Measurements from ENCODE around the gene CKLF.
"Not testable (repeated sequence)": the region's sequence is repeated elsewhere in the genome, so short reads cannot be mapped to it uniquely, and the experiment has no call there.

CKLF gene

DNA sequence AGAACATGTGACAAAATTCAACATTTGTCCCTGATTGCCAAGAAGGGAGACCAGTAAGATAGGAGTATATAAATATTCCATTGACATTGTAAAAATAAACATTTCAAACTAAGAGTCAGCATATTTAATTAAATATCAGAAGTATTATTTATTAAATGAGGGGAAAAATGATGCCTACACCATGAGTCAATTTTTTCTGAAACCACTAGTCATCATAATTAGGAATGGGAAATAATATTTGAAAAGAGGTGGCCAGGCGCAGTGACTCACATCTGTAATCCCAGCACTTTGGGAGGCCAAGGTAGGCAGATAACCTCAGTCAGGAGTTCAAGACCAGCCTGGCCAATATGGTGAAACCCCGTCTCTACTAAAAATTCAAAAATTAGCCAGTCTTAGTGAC lies 16.0 kb downstream of the CKLF start:
- no peak for DNase-seq (ENCODE audit: low spot score)

DNA sequence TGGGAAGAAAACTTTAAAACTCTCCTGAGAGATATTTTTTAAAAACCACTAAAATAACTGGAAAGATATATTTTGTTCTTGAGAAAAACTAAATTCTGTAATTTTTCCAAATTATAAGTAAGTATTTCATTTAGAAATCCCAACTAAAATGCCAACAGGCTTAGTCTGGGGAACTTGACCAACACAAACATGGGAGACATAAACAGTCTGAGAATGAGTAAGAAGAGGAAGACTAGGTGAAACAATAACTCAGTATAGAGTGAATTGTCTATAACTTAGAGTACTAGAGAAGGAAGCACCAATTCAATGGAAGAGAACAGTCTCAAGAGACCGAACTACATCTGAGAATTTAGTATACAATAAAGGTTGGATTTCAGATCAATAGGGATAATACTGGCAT lies 16.8 kb downstream of the CKLF start:
- no peak for DNase-seq (ENCODE audit: low spot score)

DNA sequence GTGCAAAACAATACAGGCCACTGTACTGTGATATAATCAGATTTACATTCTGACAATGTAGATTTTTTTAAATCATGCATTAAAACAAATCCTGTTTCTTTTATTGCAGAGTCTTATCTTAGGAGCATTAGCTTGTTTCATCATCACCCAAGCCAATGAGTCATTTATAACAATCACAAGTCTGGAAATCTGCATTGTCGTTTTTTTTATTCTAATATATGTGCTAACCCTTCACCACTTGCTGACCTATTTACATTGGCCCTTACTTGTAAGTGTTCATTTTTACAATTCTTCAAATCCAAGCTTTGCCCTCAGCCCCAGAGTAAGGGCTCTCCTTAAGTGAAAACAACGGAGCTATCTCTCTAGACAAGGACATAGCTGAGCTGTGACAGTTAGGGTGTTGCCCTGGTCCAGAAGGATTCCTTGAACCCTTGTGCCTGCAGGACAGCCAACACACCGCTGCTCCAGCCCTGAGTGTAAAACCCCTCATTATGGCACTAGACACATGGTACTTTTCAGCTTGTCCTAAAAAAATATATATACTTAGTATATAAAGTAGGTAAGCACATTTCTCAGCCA lies 17.5 kb downstream of the CKLF start:
- DNase-seq (ENCODE audit: low spot score), result peak; percentile 36

DNA sequence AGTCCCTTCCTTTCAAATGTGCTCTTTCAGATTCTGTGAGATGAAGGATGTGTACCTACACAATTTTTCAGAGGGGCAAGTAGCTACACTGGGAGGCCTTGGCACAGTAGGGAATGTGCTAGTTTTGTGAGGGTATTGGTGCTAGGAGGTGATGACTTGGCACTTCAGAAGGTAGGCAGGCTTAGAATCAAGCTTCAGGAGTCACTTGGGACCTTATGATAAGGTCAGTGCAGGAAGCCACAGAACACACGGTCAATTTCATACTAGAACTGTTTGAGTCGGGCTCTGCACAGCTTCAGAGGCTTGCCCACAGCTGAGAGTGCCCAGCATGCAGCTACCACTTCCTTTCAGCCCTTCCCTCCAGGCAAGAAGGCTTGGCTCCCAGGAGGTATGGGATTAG lies 20.0 kb downstream of the CKLF start:
- DNase-seq (ENCODE audit: low spot score), result no peak

DNA sequence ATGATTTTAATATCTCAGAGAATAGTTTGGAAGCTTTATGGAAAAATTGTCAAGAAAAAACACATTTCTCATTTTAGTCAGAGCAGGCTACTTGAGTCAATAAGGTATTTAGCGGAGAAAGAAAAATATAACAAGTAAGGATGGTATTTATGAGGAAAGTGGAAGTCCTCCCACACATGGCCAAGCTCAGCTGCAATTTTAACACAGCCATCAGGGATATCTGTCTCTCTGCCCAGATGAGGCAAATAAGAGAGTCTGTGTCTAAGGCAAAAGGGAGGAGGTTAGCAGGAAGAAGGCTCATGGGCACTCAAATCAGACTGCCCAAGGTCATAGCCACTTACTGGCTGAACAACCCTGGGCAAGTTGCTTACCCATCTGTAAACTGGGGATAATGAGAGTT lies 21.7 kb downstream of the CKLF start:
- no peak for DNase-seq (ENCODE audit: low spot score)

DNA sequence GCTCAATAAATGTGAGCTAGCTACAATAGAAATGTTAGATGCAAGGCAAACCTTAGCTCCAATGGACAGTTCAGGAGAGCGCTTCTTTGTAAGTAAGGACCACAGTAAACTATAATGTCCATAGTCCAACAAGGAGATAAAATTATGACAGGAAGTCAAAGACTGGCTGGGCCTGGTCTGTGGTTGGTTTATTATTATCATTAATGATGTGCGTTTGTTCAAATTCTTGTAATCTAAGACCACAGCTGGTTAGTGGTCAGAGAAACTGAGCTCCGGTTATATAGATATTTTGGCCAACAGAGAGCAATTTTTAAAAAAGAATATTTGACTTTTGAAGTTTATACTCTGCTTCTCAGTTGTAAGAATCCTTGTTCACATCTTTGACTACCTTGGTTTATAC lies 22.2 kb downstream of the CKLF start:
- DNase-seq (ENCODE audit: low spot score), result no peak

DNA sequence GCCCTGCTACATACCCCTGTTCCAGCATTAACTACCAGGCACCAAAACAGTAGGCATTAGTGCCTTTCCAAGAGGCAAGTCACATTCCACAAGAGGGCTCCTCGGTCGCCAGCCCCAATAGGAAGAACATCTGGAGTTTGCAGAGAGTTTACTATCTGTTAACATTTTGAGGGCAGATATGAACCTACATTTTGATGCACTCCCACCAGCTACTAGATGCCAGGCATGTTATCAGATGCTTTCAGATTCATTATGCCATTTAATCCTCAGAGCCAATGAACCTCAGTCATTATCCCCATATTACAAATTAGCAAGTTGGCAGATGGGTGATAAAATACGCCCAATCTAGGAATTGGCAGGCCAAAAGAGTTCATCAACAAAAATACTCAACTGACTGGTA lies 22.7 kb downstream of the CKLF start:
- DNase-seq (ENCODE audit: low spot score), result no peak

DNA sequence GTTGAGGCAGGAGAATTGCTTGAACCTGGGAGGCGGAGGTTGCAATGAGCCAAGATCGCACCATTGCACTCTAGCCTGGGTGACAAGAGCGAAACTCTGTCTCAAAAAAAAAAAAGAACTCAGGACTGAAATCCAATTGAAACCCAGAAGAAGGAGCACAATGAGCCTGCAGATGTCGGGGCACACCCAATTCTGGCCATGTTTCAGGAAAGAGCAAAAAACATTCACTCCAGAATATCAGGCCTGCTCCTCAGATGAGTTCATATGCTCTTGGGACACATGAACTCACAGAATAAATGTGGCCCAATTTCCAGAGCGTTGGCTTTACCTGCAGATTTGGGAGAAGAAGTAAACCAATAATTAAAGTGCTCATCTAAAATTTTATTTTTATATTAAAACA lies 23.9 kb downstream of the CKLF start:
- DNase-seq (ENCODE audit: low spot score), result no peak

DNA sequence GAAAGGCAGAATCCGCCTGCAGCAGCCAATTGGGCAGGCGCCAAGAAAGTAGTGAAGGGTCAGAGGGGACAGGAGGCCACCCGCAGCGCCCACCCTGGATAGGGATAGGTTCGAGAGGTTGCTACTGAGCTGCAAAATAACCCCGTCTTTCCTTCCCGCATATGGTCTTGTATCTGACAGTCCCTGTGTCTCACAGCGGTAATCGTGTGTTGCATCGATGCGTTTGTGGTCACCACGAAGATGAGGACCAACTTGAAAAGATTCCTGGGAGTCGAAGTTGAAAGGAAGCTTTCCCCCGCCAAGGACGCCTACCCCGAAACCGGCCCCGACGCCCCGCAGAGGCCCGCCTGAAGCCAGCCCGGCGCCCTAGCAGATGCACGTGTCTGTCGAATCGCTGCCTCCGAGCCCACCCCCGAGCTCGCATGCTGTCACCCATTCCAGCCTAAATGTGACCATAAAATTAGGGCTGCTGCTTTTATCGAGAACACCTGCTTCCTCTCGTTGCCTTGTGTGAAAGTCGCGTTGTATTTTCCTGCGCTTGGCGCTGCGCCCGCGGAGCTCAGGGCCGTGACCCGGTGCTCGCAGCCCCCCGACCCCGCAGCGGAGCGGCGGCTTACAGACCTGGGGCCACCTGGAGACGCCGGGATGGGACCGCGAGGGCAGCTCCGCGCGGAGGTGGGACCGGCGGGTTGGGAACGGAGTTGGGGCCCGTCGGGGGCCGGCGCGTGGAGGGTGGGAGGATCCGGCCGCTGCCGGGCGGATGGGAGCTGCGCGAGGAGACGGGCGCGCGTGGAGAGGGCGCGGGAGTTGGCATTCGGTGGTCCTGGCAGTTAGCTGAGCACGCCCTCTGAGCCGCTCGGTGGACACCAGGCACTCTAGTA lies 26.5 kb downstream of the CKLF start, which contains the start of gene CMTM2:
Gene CMTM2, plus strand, starts transcription at position 813 of the 881 bp plus-strand sequence. CDS start 145 bp downstream, outside the sequence.
- no peak for DNase-seq (ENCODE audit: low spot score)

DNA sequence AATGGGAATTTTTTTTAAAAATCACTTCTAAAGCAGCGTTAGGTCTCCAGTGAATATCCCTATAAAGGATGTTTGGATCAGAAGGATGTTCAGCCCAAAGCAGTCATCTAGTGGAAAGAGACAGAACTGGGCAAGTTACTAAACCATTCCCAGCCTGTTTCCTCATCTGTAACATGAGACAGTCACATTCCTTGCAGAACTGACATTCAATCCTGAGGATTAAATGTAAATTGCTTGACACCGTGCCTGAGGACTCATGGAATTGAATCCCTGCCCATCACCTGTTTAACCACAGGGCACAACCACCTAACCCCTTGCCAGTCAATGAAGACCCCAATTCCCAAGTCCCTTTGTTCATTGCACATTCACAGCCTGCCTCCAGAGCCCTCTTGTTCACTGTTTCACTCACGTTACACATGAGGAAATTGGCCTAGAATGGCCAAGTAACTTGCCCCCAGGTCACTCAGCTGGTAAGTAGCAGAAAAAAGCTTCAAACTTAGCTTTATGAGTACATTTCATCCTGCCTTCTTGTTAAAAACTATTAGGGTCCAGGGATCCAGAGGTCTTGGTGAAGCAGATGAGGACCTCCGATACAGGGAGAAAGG lies 28.3 kb downstream of the CKLF start:
- DNase-seq (ENCODE audit: low spot score), result no peak

DNA sequence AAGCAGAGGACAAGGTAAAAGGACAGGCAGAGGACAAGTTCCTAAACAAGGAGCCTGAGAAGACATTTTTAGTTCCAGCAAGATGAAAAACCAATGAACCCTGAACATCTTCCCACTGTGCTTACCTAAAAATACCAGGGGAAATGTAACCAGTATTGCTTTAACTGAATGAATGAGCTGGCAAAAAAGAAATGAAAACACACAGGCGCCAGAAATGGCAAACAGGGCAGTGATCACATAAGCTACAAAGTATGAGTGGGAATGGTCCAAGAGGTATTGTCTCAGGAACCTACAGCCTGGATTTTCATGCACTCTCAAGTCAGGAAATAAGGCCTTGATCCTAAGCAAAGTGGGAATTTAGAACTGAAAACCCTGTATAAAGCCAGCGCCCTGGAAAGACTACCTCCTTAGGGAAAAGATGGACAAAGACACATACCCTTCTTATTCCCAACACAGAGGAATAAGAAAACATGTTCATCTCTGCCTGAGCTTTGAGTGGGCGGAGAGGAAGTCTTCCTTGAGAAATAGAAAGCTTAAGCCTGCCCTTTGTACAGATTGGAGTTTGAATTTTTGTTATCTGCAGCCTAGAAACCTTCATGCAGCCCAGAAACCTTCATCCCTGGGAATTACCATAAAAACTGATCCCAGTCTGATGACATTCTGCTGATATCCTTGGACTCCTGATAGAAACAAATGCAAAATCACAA lies 29.0 kb downstream of the CKLF start:
- DNase-seq (ENCODE audit: low spot score), result no peak

DNA sequence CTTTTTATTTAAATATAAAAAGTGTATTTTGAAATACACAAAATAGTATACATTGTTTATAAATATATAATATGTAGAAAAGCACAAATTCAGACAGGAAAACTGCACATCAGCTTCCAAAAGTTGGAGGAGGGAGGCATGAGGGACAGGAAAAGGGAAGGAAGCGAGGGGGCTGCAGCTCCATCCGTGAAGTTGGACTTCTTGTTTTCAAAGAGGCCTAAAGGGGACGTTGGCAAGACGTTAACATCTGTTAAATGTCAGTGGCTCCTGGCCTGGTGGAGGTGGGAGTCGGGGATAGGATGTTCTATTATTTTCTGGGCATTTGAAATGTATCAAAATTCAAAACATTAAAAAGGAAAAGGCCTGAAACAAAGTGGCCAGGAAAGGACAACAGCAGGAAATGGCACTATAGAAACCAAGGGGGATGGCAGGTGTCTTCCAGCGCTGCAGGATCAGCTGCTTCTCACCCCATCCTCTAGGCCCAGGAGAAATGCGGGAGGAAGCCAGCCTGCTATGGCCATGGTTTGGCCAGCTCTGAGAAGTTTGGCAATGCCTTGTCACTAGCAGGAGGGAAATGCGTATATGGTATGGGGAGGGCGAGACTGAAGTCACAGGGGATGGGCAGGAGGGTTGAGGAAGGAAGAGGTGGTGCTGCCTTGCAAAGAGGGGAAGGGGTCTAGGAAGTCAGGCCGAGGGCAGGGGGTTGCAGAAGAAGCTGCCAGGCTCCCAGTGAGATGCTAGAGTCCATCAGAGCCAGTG lies 33.3 kb downstream of the CKLF start:
- DNase-seq (ENCODE audit: low spot score), result no peak

DNA sequence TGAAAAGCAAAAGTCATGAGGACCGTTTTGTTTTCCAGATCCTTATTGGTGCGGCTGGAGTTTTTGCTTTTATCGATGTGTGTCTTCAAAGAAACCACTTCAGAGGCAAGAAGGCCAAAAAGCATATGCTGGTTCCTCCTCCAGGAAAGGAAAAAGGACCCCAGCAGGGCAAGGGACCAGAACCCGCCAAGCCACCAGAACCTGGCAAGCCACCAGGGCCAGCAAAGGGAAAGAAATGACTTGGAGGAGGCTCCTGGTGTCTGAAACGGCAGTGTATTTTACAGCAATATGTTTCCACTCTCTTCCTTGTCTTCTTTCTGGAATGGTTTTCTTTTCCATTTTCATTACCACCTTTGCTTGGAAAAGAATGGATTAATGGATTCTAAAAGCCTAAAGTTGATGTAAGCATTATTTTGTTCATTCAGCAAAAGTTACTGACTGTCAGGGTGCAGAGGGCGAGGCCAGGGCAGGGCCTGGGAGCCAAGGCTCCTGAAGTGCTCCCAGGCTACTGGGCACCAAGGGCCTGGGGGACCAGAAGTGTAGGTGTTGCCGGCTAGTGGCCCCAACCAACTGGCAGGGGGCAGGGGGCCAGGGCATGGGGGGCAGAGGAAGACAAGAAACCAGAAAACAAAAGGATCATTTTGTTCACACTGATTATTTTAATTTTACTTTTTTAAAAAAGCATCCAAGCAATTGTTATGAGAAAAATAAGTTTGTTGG lies 35.7 kb downstream of the CKLF start:
- DNase-seq (ENCODE audit: low spot score), result no peak

DNA sequence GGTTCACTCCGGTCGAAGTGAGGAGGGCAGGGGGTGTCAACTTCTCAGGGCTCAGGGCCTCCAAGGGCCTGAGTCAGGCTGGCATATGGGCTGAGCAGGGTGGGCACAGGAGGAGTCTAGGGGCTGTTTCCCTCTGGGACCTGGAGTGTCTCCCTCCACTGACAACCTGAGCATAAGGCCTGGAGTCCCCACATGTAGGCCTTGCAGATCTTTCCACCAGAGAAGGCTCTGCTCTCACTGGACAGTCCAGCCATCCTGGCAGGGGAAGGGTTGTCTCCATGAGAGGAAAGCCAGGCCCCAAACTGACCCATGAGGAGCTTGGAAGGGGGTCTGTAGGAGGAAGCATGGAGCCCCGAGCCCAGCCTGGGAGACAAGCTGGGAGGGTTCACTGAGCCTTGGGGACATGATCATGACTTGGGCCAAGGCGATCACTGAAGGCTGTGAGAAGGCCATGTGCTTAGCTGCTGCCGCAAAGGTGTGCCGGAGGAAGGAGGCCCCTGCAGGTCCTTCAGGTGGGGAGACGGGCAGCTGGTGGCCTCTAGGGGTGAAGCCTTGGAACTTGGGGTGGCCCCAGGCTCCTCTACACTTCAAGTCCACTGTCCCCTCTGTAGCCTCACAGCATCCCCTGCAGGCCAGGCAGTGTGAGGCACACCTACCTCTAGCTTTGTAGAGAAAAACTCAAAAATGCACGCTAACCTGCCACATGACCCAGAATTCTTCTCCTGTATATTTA lies 36.8 kb downstream of the CKLF start:
- DNase-seq (ENCODE audit: low spot score), result no peak

DNA sequence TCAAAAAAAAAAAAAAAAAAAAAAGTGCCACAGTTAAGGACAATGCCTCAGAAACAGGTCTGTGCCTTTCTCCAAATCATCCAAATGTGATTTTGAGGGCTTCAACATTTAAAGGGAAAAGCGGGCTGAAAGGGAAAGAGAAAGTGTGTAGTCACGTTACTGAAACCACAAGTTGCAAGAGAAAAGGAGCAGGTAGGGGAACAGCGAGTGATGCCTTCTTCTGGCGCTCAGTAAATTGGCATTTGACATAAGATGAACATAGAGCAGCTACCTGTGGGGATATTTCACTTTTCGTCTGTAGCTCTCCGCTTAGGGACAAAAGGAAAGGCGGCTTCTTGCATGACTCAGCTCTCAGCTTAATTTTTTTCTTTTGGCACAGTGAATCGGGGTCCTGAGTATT lies 37.9 kb downstream of the CKLF start:
- no peak for DNase-seq (ENCODE audit: low spot score)

DNA sequence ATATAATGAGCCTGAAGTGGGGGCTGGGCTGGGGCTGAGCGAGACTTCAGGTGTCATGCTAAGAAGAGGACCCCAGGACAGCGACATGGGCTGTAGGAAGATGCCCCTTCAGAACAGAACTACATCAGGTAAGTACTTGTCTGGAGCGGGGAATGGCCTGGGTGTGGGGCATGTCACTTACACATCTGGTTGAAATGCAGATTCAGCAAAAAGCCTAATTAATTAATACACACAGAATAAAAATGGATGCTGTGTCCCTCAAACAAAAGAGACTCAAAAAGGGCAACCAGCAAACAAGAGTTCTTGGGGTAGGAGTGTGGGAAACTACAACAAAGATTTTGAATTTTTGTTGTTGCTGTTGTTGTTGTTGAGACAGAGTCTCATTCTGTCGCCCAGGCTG lies 38.6 kb downstream of the CKLF start:
- DNase-seq (ENCODE audit: low spot score), result no peak

DNA sequence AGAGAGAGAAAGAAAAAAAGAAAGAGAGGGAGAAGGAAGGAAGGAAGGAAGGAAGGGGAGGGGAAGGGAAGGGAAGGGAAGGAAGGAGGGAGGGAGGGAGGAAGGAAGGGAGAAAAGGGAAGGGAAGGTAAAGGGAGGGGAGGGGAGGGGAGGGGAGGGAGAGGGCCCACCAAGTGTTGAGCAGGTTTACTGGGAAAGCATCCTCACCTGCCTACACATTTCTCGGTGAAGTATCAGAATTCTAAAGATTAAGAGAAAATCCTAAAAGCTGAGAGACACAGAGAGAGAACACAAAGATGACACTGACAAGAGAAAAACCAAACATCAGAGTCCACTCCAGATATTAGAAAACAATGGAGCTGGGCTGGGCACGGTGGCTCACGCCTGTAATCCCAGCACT lies 39.9 kb downstream of the CKLF start:
- DNase-seq (ENCODE audit: low spot score), result no peak

DNA sequence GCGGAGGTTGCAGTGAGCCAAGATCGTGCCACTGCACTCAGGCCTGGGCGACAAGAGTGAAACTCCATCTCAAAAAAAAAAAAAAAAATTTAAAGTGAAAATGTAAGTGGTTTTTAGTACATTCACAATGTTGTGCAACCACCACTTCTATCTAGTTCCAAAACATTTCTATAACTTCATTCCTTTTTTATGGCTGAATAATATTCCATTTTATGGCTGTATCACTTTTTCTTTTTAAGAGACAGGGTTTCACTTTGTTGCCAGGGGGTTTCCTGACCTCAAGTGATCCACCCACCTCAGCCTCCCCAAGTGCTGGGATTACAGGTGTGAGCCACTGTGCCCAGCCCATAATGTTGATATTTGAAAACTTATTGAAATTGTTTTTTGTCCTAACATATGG lies 40.4 kb downstream of the CKLF start:
- DNase-seq (ENCODE audit: low spot score), result no peak

DNA sequence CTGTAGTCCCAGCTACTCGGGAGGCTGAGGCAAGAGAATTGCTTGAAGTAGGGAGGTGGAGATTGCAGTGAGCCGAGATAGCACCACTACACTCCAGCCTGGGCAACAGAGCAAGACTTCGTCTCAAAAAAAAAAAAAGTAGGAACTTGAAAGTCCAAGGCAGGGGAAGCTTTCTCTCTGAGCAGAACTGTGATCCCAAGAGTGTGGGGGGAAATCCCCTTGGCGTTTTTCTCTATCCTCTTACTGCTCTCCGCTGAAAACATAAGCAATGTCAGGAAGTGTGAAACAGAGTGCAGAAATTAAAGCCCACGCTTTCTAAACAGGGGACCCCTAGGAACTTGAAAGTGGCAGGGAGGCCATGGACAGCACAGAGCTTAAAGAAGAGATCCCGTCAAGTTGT lies 42.4 kb downstream of the CKLF start:
- no peak for DNase-seq (ENCODE audit: low spot score)

DNA sequence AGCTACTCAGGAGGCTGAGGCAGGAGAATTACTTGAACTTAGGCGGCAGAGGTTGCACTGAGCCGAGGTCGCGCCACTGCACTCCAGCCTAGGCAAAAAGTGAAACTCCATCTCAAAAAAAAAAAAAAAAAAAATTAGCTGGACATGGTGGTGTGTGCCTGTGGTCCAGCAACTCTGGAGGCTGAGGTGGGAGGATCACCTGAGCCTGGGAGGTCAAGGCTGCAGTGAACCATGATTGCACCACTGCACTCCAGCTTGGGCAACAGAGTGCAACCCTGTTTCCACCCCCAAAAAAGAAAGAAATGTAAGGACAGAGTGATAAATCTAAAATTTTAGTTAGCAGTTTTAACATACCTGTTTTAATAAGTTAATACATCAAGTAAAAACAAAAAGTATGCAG lies 44.2 kb downstream of the CKLF start:
- DNase-seq (ENCODE audit: low spot score), result not testable (repeated sequence)
